Suprapubic skin (tissue), 4 donors: ENCODE results near the gene CELF5. TPM values are rescaled to one million over a fixed set of nuclear protein-coding genes. Genes with fewer than 3 reads are reported as not detected.

Source experiments
- DNase-seq, 2 donors: peaks; one replicate each; pipeline ENCODE4 v3.0.0-alpha.2; 2019; ENCODE audit warnings: low spot score in 2 of 2
- H3K27ac ChIP-seq: fragments of 200-600 bp; sonication (generic); one replicate; pipeline ENCODE4 v1.5.1; 2019
- H3K27me3 ChIP-seq: fragments of 200-600 bp; sonication (generic); one replicate; pipeline ENCODE4 v1.5.1; 2019
- H3K36me3 ChIP-seq: fragments of 200-600 bp; sonication (generic); one replicate; pipeline ENCODE4 v1.5.1; 2019
- H3K4me1 ChIP-seq: fragments of 200-600 bp; sonication (generic); one replicate; pipeline ENCODE4 v1.5.1; 2019
- H3K4me3 ChIP-seq: fragments of 200-600 bp; sonication (generic); one replicate; pipeline ENCODE4 v1.5.1; 2019; ENCODE audit warnings: mild to moderate bottlenecking
- H3K9me3 ChIP-seq: fragments of 200-600 bp; sonication (generic); one replicate; pipeline ENCODE4 v1.5.1; 2019
- EP300 ChIP-seq: sonication (generic); formaldehyde crosslinking; IDR thresholded peaks from one replicate; pipeline ENCODE4 v1.6.1; 2017; ENCODE audit warnings: antibody characterized with exemption
- POLR2A ChIP-seq, 2 donors: fragments of 450-650 bp; IDR thresholded peaks; one replicate each; pipeline ENCODE4 v1.6.1; 2017; ENCODE audit warnings: antibody characterized with exemption in 2 of 2, mild to moderate bottlenecking in 2 of 2, moderate library complexity in 2 of 2
- POLR2AphosphoS5 ChIP-seq, 3 donors: sonication (generic); formaldehyde crosslinking; IDR thresholded peaks; one replicate each; pipeline ENCODE4 v1.6.1; 2017; ENCODE audit warnings: antibody characterized with exemption in 3 of 3
- WGBS: methylation state at CpG from one replicate; pipeline ENCODE4 v1.1.5; 2018; 5-methylcytosine and 5-hydroxymethylcytosine counted together
- total RNA-seq, 4 donors: library from RNA; depleted of rRNA; stranded (reverse); fragments of >200 nt; gene quantifications; one replicate each; pipeline ENCODE4 v1.1.0, GENCODE V29; 2016
- TF ChIP-seq, protein P1 (sequence below), 2 donors: fragments of 200-600 bp in 1 of 2; fragments of 450-650 bp in 1 of 2; sonication (generic) in 1 of 2; IDR thresholded peaks; one replicate each; pipeline ENCODE4 v1.5.1; 2016 to 2019; ENCODE audit warnings: antibody characterized with exemption in 2 of 2, mild to moderate bottlenecking in 1 of 2, moderate library complexity in 1 of 2

CELF5 gene
- total RNA-seq, 4 donors from 2014 or later: 0.17 to 0.87 (median 0.64) TPM; not detected in 1

DNA sequence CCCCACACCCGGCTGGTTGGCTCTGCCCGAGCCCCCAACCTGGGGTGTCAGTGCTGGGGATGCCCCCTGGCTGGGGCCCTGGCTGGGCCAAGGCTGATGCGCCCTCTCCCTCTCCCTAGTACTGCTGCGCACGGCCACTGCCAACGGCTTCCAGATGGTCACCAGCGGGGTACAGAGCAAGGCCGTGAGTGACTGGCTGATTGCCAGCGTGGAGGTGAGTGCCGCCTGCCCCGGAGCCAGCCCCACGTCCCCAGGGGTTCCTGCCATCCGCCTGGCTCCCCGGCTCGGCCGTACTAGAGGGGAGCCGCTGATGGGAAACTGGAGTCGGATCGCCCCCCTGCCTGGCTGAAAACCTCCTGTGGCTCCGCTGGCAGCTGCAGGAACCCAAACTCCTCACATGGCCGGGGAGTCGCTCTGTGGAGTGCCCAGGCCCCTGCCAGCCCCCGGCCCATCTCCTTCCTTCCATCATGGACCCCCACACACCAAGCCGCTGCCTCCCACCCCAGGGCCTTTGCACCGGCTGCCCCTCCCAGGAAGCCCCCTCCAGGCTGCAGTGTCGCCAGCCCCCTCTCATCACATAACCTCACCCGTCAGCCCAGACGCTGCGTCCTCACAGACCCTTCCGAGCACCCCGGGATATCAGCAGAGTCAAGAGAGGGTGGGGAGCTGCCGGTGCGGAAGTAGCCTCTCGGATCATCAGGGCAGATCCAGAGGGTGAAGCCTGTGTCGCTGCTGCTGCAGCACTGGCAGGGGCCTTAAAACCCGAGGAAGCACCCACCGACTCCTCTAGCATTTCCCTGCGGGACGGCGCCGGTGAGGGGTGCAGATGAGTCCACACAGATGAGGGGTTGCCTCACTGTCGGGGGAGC lies 28.2 kb upstream of the CELF5 start:
- Histone ChIP-seq H3K27me3 (no peaks in the 10 kb centered on the region), H3K4me1 (no peaks in the 10 kb centered on the region), H3K36me3 (peaks cover 21% of the 10 kb centered on the region), H3K9me3 (no peaks in the 10 kb centered on the region), H3K27ac (no peak overlapping the region), H3K4me3 (no peak overlapping the region)
- DNase-seq: no peak
- TF ChIP-seq POLR2AphosphoS5 (IDR thresholded peaks at IDR 0.05) (no peak), POLR2A (IDR thresholded peaks at IDR 0.05) (no peak), EP300 (no peak)
- TF ChIP-seq, protein P1, sequence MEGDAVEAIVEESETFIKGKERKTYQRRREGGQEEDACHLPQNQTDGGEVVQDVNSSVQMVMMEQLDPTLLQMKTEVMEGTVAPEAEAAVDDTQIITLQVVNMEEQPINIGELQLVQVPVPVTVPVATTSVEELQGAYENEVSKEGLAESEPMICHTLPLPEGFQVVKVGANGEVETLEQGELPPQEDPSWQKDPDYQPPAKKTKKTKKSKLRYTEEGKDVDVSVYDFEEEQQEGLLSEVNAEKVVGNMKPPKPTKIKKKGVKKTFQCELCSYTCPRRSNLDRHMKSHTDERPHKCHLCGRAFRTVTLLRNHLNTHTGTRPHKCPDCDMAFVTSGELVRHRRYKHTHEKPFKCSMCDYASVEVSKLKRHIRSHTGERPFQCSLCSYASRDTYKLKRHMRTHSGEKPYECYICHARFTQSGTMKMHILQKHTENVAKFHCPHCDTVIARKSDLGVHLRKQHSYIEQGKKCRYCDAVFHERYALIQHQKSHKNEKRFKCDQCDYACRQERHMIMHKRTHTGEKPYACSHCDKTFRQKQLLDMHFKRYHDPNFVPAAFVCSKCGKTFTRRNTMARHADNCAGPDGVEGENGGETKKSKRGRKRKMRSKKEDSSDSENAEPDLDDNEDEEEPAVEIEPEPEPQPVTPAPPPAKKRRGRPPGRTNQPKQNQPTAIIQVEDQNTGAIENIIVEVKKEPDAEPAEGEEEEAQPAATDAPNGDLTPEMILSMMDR (IDR thresholded peaks at IDR 0.05): no peak
- 91% methylated on average over 32 of the region's 42 CpGs for WGBS

DNA sequence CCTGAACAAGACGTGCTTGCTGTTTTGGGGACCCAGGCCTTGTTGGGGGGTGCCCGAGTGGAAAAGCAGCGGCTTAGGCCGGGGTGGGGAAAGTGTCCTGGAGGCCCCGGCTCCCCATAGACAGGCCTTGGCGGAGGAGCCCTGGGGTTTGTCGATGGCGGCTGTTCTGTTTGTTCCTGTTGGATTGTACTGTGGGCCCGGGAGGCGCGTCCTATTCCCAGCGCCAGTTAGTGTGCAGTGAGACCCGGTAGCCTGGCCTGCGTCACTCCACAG lies 27.6 kb upstream of the CELF5 start:
- no peaks in the 10 kb centered on the region for H3K4me1 ChIP-seq
- H3K27me3 ChIP-seq: no peaks in the 10 kb centered on the region
- peaks cover 27% of the 10 kb centered on the region for H3K36me3 ChIP-seq
- no peak overlapping the region for H3K27ac ChIP-seq
- DNase-seq: no peak
- H3K9me3 ChIP-seq: no peaks in the 10 kb centered on the region
- WGBS: 86% methylated on average over 7 of the region's 14 CpGs
- TF ChIP-seq, protein P1 (IDR thresholded peaks at IDR 0.05): no peak
- no peak for TF ChIP-seq POLR2A (IDR thresholded peaks at IDR 0.05)
- no peak for TF ChIP-seq POLR2AphosphoS5 (IDR thresholded peaks at IDR 0.05)
- TF ChIP-seq EP300: no peak
- no peak overlapping the region for H3K4me3 ChIP-seq

DNA sequence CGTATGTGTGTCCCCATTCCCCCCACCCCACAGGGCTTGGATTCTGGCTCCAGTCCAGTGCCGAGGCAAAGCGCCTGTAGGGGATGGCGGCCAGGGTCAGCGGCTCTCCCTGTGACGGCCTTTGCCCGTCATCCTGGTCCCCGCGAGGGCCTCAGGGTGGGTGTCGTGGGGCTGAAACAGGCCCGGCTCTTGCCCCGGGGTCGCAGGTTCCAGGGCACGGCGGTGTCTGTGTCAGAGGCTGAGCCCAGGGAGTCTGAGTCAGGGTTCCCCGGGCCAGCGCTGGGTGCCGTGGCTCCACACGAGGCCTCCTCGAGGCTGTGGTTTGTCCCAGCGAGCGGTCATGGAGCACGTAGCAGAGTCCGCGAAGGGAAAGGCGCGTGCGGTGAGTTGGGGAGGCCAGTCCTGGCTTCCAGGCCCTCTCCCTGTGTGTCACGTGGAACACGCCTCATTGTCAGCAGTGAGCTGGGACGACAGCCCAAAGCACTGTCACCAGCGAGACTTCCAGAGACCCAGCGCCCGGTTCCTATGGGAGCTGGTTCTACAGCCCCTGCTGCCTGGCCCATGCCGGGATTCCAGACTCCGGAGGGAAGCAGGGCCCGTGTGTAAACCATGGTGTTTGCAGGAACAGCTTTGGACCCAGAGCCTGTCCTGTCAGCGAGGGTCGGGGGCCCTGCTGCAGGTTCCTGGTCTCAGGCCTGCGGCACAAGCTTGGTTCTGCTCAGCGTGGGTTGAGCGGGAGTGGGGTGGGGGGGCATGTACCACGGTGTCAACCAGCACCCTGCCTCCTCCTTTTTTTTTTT lies 25.4 kb upstream of the CELF5 start:
- Histone ChIP-seq H3K27me3 (no peaks in the 10 kb centered on the region), H3K36me3 (peaks cover 38% of the 10 kb centered on the region)

DNA sequence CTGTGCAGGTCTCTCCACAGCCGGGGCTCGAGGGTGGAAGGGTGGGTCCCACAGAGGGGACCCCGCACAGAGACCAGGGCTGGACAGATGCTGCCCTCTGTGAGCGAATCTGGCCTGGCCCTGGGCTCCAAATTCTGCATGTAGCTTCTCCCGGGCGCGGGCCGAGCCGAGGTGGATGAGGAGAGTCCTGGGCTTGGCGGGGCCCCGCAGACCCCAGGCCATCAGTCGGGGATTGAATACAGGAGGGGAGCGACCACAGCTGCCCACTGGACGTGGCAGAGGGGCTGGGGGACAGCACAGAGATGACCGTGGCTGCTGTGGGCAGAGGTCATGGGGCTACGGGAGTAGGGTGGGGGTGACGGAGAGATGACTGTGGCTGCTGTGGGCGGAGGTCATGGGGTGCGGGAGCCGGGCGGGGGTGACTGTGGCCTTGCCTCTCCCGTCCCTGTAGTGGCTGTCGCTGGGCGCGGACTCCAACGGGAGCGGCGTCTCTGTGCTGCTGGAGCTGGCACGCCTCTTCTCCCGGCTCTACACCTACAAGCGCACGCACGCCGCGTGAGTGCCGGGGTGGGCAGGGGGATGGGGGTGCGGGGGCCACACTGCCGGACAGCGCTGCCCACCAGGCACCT lies 23.3 kb upstream of the CELF5 start:
- TF ChIP-seq POLR2AphosphoS5 (IDR thresholded peaks at IDR 0.05) (no peak), POLR2A (IDR thresholded peaks at IDR 0.05) (no peak), EP300 (no peak)
- TF ChIP-seq, protein P1 (IDR thresholded peaks at IDR 0.05): no peak
- 93% methylated on average over 30 of the region's 39 CpGs for WGBS
- H3K36me3 ChIP-seq: peaks cover 58% of the 10 kb centered on the region

More for the DNA sequence above, 25.4 kb upstream of the CELF5 start:
- no peak overlapping the region for H3K4me3 ChIP-seq
- no peaks in the 10 kb centered on the region for H3K4me1 ChIP-seq
- H3K9me3 ChIP-seq: no peaks in the 10 kb centered on the region
- TF ChIP-seq EP300 (no peak), POLR2AphosphoS5 (IDR thresholded peaks at IDR 0.05) (no peak)
- no peak for DNase-seq
- WGBS: 87% methylated on average over 24 of the region's 43 CpGs
- no peak overlapping the region for H3K27ac ChIP-seq

DNA sequence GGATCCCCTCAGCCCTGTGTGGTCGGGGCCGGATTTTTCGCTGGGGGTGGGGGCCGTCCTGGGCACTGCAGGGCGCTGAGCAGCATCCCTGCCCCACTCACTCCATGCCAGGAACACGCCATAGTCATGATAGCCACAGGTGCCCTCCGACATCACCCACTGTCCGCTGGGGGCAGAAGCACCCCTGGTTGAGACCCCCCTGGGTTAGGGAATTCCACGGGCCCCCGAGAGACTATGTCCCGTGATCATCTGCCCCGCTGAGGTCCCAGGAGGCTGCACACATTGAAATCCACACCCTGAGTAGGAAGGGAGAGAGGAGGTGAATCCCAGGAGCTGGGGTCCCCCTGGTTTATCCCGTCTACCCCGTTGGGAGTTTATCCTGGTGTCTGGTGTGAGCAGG lies 22.6 kb upstream of the CELF5 start:
- no peak overlapping the region for H3K27ac ChIP-seq
- TF ChIP-seq, protein P1 (IDR thresholded peaks at IDR 0.05): no peak
- TF ChIP-seq POLR2AphosphoS5 (IDR thresholded peaks at IDR 0.05) (no peak), POLR2A (IDR thresholded peaks at IDR 0.05) (no peak), EP300 (no peak)
- H3K27me3 ChIP-seq: no peaks in the 10 kb centered on the region
- no peak for DNase-seq
- peaks cover 66% of the 10 kb centered on the region for H3K36me3 ChIP-seq
- WGBS: 75% methylated on average over 4 of the region's 14 CpGs
- H3K9me3 ChIP-seq: no peaks in the 10 kb centered on the region
- no peak overlapping the region for H3K4me3 ChIP-seq
- H3K4me1 ChIP-seq: no peaks in the 10 kb centered on the region

More for the DNA sequence above, 23.3 kb upstream of the CELF5 start:
- Histone ChIP-seq H3K9me3 (no peaks in the 10 kb centered on the region), H3K4me3 (no peak overlapping the region), H3K27me3 (no peaks in the 10 kb centered on the region), H3K4me1 (no peaks in the 10 kb centered on the region), H3K27ac (no peak overlapping the region)
- peak in 1 of 2 donors; percentile 51 for DNase-seq
